ENCODE results near the gene CAPZA3.

The CAPZA3 gene

GRCh38 chr12:18718462-18718861 is 19.5 kb upstream of the CAPZA3 start:
- no peak overlapping the region for H3K4me3 ChIP-seq (ENCODE audit: low read length)
- no peaks in the 10 kb centered on the region for H3K36me3 ChIP-seq (replicated peaks; ENCODE audit: insufficient read depth, low read length)
- no peaks in the 10 kb centered on the region for H3K4me1 ChIP-seq (ENCODE audit: low read length)
- no peaks in the 10 kb centered on the region for H4K20me1 ChIP-seq (ENCODE audit: insufficient read depth, low read length)
- H3K27me3 ChIP-seq (replicated peaks; ENCODE audit: insufficient read depth, low read length) = no peaks in the 10 kb centered on the region
- no peak for TF ChIP-seq EZH2phosphoT487 (IDR thresholded peaks at IDR 0.05; ENCODE audit: low read length)
- TF ChIP-seq EZH2 (optimal IDR thresholded peaks at IDR 0.05; ENCODE audit: low read depth, low read length) = no peak
- TF ChIP-seq, protein P1, sequence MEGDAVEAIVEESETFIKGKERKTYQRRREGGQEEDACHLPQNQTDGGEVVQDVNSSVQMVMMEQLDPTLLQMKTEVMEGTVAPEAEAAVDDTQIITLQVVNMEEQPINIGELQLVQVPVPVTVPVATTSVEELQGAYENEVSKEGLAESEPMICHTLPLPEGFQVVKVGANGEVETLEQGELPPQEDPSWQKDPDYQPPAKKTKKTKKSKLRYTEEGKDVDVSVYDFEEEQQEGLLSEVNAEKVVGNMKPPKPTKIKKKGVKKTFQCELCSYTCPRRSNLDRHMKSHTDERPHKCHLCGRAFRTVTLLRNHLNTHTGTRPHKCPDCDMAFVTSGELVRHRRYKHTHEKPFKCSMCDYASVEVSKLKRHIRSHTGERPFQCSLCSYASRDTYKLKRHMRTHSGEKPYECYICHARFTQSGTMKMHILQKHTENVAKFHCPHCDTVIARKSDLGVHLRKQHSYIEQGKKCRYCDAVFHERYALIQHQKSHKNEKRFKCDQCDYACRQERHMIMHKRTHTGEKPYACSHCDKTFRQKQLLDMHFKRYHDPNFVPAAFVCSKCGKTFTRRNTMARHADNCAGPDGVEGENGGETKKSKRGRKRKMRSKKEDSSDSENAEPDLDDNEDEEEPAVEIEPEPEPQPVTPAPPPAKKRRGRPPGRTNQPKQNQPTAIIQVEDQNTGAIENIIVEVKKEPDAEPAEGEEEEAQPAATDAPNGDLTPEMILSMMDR (IDR thresholded peaks at IDR 0.05; ENCODE audit: low read length) = no peak
- no peak overlapping the region for H3K27ac ChIP-seq (ENCODE audit: low read length)
- no peaks in the 10 kb centered on the region for H3K9me3 ChIP-seq (replicated peaks; ENCODE audit: insufficient read depth, low read length)
- H3K4me2 ChIP-seq (ENCODE audit: low read depth, low read length) = no peak overlapping the region
- no peak for DNase-seq
- no peaks in the 10 kb centered on the region for H3K79me2 ChIP-seq (ENCODE audit: low read length)
- no peak overlapping the region for H3K9ac ChIP-seq (ENCODE audit: low read length)
- H2AFZ ChIP-seq (ENCODE audit: low read length) = no peak overlapping the region
- no peaks in the 10 kb centered on the region for H3F3A ChIP-seq (ENCODE audit: insufficient read depth, low read length)
- H3K9me2 ChIP-seq (replicated peaks; ENCODE audit: insufficient read depth, low read length) = no peaks in the 10 kb centered on the region

- Histone ChIP-seq H3K9me3 (replicated peaks; ENCODE audit: insufficient read depth, low read length) (no peaks in the 10 kb centered on the region), H3K36me3 (replicated peaks; ENCODE audit: insufficient read depth, low read length) (no peaks in the 10 kb centered on the region), H3K27me3 (replicated peaks; ENCODE audit: insufficient read depth, low read length) (no peaks in the 10 kb centered on the region), H3K9me2 (replicated peaks; ENCODE audit: insufficient read depth, low read length) (no peaks in the 10 kb centered on the region), H3K4me3 (ENCODE audit: low read length) (no peak overlapping the region), H3K9ac (ENCODE audit: low read length) (no peak overlapping the region), H3K4me1 (ENCODE audit: low read length) (no peaks in the 10 kb centered on the region), H2AFZ (ENCODE audit: low read length) (no peak overlapping the region), H4K20me1 (ENCODE audit: insufficient read depth, low read length) (no peaks in the 10 kb centered on the region), H3F3A (ENCODE audit: insufficient read depth, low read length) (no peaks in the 10 kb centered on the region), H3K79me2 (ENCODE audit: low read length) (no peaks in the 10 kb centered on the region), H3K27ac (ENCODE audit: low read length) (no peak overlapping the region), H3K4me2 (ENCODE audit: low read depth, low read length) (no peak overlapping the region)
- no peak for DNase-seq
- TF ChIP-seq, protein P1 (IDR thresholded peaks at IDR 0.05; ENCODE audit: low read length) = no peak
- no peak for TF ChIP-seq EZH2phosphoT487 (IDR thresholded peaks at IDR 0.05; ENCODE audit: low read length)
- no peak for TF ChIP-seq EZH2 (optimal IDR thresholded peaks at IDR 0.05; ENCODE audit: low read depth, low read length)
These were observed 17.9 kb upstream of the CAPZA3 start for GRCh38 chr12:18719922-18720510.

GRCh38 chr12:18720690-18721089 is 17.2 kb upstream of the CAPZA3 start:
- Histone ChIP-seq H4K20me1 (ENCODE audit: insufficient read depth, low read length) (no peaks in the 10 kb centered on the region), H3K79me2 (ENCODE audit: low read length) (no peaks in the 10 kb centered on the region), H3K4me2 (ENCODE audit: low read depth, low read length) (no peak overlapping the region), H3K4me3 (ENCODE audit: low read length) (no peak overlapping the region), H3K9me2 (replicated peaks; ENCODE audit: insufficient read depth, low read length) (no peaks in the 10 kb centered on the region), H3K9me3 (replicated peaks; ENCODE audit: insufficient read depth, low read length) (no peaks in the 10 kb centered on the region), H3K27me3 (replicated peaks; ENCODE audit: insufficient read depth, low read length) (no peaks in the 10 kb centered on the region), H3K4me1 (ENCODE audit: low read length) (no peaks in the 10 kb centered on the region), H2AFZ (ENCODE audit: low read length) (no peak overlapping the region), H3K36me3 (replicated peaks; ENCODE audit: insufficient read depth, low read length) (no peaks in the 10 kb centered on the region), H3F3A (ENCODE audit: insufficient read depth, low read length) (no peaks in the 10 kb centered on the region), H3K27ac (ENCODE audit: low read length) (no peak overlapping the region), H3K9ac (ENCODE audit: low read length) (no peak overlapping the region)
- TF ChIP-seq, protein P1 (IDR thresholded peaks at IDR 0.05; ENCODE audit: low read length) = no peak
- TF ChIP-seq EZH2 (optimal IDR thresholded peaks at IDR 0.05; ENCODE audit: low read depth, low read length) (no peak), EZH2phosphoT487 (IDR thresholded peaks at IDR 0.05; ENCODE audit: low read length) (no peak)
- DNase-seq = no peak
